Tibial nerve (tissue), 4 donors: ENCODE data around the gene IGF2. TPM values are rescaled to one million over a fixed set of nuclear protein-coding genes. Genes with fewer than 3 reads are reported as not detected.

Source experiments
- DNase-seq, 2 donors: peaks; one replicate each; pipeline ENCODE4 v3.0.0-alpha.2; 2019; ENCODE audit warnings: low spot score in 2 of 2
- H3K27ac ChIP-seq, 4 donors: fragments of 200-600 bp; sonication (generic) in 3 of 4; one replicate each; pipeline ENCODE4 v1.5.1; 2017 to 2019; ENCODE audit warnings: mild to moderate bottlenecking in 1 of 4
- H3K27me3 ChIP-seq, 2 donors: fragments of 200-600 bp; sonication (generic) in 1 of 2; one replicate each; pipeline versions ENCODE4 v1.5.1 to v1.6.0; 2017 to 2019
- H3K36me3 ChIP-seq, 3 donors: fragments of 200-600 bp; sonication (generic); one replicate each; pipeline ENCODE4 v1.5.1; 2018 to 2019
- H3K4me1 ChIP-seq, 4 donors: fragments of 200-600 bp; sonication (generic) in 3 of 4; one replicate each; pipeline ENCODE4 v1.5.1; 2017 to 2019
- H3K4me3 ChIP-seq, 4 donors: fragments of 200-600 bp; sonication (generic) in 3 of 4; one replicate each; pipeline ENCODE4 v1.5.1; 2017 to 2019; ENCODE audit warnings: mild to moderate bottlenecking in 1 of 4, moderate library complexity in 1 of 4
- H3K9me3 ChIP-seq, 4 donors: fragments of 200-600 bp; sonication (generic) in 3 of 4; one replicate each; pipeline ENCODE4 v1.5.1; 2017 to 2019
- EP300 ChIP-seq, 2 donors: sonication (generic); formaldehyde crosslinking; IDR thresholded peaks; one replicate each; pipeline ENCODE4 v1.6.1; 2017; ENCODE audit warnings: antibody characterized with exemption in 2 of 2, mild to moderate bottlenecking in 1 of 2
- POLR2A ChIP-seq, 2 donors: fragments of 450-650 bp; IDR thresholded peaks; one replicate each; pipeline ENCODE4 v1.6.1; 2017; ENCODE audit warnings: antibody characterized with exemption in 2 of 2, mild to moderate bottlenecking in 2 of 2, moderate library complexity in 2 of 2
- WGBS, 2 donors: methylation state at CpG; one replicate each; pipeline ENCODE4 v1.1.5; 2018; 5-methylcytosine and 5-hydroxymethylcytosine counted together
- total RNA-seq, 4 donors: library from RNA; depleted of rRNA; stranded (reverse); fragments of >200 nt; gene quantifications; one replicate each; pipeline ENCODE4 v1.1.0, GENCODE V29; 2016
- TF ChIP-seq, protein P1 (sequence below), 5 experiments: fragments of 200-600 bp in 3 of 5; fragments of 450-650 bp in 2 of 5; sonication (generic) in 3 of 5; IDR thresholded peaks; one replicate each; pipeline ENCODE4 v1.5.1; 2016 to 2019; ENCODE audit warnings: antibody characterized with exemption in 5 of 5, mild to moderate bottlenecking in 3 of 5, moderate library complexity in 2 of 5

IGF2 gene
- total RNA-seq, 4 donors from 2014 or later: 131 to 246 (median 173) TPM

DNA sequence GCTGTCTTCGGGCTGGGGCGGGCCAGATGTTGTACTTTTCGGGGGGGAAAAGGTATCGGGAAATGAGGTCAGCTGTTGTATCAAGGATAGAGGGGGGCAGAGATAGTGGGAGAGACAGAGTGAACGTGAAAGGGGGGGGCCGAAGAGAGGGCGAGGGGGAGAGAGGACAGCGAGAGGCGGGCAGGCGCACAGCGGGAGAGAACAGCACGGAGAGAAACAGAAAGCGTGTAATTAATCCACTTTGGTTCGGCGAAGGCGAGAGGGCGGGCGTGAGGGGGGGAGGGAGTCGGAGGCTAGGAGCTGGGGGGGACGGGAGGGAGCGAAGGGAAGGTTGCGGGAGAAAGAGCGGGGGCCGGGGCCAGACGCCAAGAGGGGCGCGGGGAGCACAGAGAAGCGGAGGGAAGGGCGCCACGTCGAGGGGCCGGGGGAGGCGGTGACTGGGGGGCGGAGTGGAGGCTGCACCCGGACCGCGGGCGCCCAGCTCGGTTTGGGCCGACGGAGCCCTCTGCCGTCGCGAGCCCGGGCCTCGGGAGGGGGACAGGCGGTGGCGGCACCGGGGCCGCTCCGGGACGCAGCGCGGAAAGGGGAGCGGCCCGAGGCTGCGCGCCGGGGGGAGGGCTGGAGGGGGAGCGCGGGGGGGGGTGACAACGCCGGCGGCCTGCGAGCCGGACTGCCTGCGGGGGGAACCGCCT lies 612 bp downstream of the IGF2 start:
- Histone ChIP-seq H3K27ac (peak overlapping the region in 1 of 4 donors; percentile 68), H3K27me3 (peaks cover 4 to 95% of the 10 kb centered on the region in 2 donors), H3K4me3 (peak overlapping the region; percentile 16 to 54 (median 26)), H3K9me3 (no peaks in the 10 kb centered on the region), H3K4me1 (peaks cover 0 to 40% (median 6%) of the 10 kb centered on the region in 4 donors), H3K36me3 (no peaks in the 10 kb centered on the region)
- 2 to 4% methylated on average over 30 to 54 of the region's 68 CpGs for WGBS, 2 donors
- no peak for TF ChIP-seq POLR2A (IDR thresholded peaks at IDR 0.05)
- TF ChIP-seq, protein P1, sequence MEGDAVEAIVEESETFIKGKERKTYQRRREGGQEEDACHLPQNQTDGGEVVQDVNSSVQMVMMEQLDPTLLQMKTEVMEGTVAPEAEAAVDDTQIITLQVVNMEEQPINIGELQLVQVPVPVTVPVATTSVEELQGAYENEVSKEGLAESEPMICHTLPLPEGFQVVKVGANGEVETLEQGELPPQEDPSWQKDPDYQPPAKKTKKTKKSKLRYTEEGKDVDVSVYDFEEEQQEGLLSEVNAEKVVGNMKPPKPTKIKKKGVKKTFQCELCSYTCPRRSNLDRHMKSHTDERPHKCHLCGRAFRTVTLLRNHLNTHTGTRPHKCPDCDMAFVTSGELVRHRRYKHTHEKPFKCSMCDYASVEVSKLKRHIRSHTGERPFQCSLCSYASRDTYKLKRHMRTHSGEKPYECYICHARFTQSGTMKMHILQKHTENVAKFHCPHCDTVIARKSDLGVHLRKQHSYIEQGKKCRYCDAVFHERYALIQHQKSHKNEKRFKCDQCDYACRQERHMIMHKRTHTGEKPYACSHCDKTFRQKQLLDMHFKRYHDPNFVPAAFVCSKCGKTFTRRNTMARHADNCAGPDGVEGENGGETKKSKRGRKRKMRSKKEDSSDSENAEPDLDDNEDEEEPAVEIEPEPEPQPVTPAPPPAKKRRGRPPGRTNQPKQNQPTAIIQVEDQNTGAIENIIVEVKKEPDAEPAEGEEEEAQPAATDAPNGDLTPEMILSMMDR (IDR thresholded peaks at IDR 0.05): no peak
- no peak for TF ChIP-seq EP300 (IDR thresholded peaks at IDR 0.05)
- DNase-seq: no peak

DNA sequence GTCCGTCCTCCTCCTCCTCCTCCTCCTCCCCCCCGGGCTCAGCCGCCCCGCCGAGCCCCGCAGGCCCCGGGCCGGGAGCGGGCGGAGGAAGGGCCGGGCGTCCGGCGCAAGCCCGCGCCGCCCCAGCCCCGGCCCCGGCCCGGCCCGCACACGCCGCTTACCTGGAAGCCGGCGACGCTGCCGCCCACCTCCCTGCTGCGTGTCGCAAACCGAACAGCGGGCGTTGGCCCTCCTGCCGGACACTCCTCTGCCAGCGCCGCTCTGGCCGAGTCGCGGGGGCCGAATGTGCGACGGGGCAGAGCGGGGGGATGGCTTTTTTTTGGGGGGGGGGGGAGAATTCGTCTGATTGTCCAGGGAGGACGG lies 1.1 kb downstream of the IGF2 start:
- Histone ChIP-seq H3K27ac (peak overlapping the region in 2 of 4 donors; percentile 20 to 68), H3K36me3 (no peaks in the 10 kb centered on the region), H3K4me3 (peak overlapping the region; percentile 18 to 54 (median 26)), H3K9me3 (no peaks in the 10 kb centered on the region), H3K27me3 (peaks cover 4 to 95% of the 10 kb centered on the region in 2 donors), H3K4me1 (peaks cover 0 to 36% (median 6%) of the 10 kb centered on the region in 4 donors)
- no peak for DNase-seq
- WGBS, 2 donors: 2% methylated on average over 11 to 25 of the region's 44 CpGs
- TF ChIP-seq, protein P1 (IDR thresholded peaks at IDR 0.05): no peak
- TF ChIP-seq POLR2A (IDR thresholded peaks at IDR 0.05): no peak
- no peak for TF ChIP-seq EP300 (IDR thresholded peaks at IDR 0.05)

DNA sequence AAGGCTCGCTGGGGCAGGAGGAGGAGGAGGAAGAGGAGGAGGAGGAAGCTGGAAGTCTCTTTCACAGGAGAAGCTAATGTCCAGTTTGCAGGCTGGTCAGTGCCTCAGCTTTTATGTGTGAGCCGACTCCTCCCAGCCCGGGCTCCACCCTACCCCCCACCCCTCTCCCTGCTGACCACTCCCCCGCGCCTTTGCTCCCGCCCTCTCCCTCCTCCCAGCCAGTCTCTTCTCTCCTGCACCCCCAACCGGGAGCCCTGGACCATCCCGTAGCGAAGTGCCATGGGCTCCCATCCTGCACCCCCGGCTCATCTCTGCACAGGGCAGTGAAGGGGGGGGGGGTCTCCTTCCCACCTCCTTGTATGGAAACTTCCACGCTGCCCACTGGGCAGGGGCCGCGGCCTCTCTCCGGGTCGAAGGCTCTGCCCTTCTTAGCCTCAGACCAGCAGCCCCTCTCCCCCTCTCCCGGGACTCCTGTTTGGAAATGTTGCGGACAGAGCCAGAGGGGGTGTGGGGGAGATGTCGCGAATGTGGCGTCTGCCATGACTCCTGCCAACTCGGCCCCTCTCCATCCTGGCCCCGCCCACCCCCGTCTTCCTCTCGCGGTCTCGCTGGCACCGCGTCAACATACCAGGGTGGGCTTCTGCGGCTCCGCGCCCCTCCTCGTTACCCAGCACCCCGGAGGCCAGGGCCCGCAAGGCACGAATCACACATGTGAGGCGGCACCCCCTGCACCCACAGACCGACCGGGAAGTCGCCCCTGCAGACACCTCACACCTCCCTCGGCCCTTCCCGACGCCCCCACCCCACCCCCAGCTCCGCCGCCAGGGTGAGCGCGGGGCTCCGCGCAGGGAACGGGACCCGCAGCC lies 1.8 kb downstream of the IGF2 start:
- TF ChIP-seq EP300 (IDR thresholded peaks at IDR 0.05) (peak in 1 of 2 donors; percentile 12), POLR2A (IDR thresholded peaks at IDR 0.05) (no peak)
- peak; percentile 37 to 59 for DNase-seq
- WGBS, 2 donors: 1 to 3% methylated on average over 33 to 38 of the region's 50 CpGs
- no peaks in the 10 kb centered on the region for H3K36me3 ChIP-seq
- H3K4me1 ChIP-seq: peaks cover 0 to 41% (median 6%) of the 10 kb centered on the region in 4 donors
- H3K4me3 ChIP-seq: peak overlapping the region; percentile 18 to 54 (median 25)
- H3K27ac ChIP-seq: peak overlapping the region in 2 of 4 donors; percentile 20 to 68
- no peaks in the 10 kb centered on the region for H3K9me3 ChIP-seq
- peaks cover 4 to 95% of the 10 kb centered on the region in 2 donors for H3K27me3 ChIP-seq

DNA sequence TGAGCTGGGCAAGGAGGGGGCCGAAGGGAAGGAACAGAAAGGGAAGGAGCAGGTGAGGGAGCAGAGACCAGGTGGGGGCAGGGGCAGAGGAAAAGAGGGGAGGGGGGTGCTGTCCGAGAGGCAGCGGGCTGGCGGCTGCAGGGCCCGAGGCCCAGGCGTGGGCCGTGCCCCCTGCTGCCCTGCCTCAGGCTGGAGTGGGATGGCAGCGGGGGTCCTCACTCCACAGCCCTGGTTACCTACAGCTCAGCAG lies 2.3 kb downstream of the IGF2 start:
- 23 to 34% methylated on average over 8 of the region's 8 CpGs for WGBS, 2 donors
- H3K36me3 ChIP-seq: no peaks in the 10 kb centered on the region
- H3K4me3 ChIP-seq: peak overlapping the region in 2 of 4 donors; percentile 16 to 54

DNA sequence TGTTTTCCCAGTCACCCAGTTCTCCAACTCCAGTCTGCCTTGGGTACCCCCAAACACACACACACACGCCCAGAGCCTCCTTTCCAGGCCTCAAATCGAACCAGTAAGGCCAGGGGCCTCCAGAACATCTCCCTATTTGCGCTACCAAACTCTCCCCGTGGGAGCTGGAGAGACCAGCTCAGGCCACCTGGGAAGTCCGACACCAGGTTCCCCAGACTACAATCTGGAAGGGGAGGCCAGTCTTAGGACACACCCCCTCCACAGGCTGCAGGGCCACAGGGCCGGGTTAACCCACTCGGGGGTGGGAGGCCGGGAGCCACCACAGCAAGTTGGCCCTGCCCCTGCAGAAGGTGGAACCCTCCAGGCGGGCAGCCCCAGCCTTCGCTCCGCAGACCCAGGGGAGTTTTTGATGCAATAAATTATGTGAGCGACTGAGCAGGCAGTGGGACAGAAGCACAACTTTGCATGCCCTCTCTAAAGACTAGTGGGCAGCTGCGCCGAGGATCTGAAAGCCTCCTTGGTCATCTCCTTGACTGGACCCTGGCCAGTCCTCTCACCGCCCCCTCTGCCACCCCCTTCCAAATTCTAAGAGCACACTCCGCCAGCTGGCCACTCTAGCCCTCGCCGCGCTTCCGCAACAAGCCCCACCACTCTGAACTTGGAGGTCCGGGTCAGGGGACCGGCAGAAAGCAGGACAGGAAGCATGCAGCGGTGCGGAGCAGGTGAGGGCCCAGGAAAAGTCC lies 2.8 kb downstream of the IGF2 start:
- H3K9me3 ChIP-seq: no peaks in the 10 kb centered on the region
- WGBS, 2 donors: 65 to 67% methylated on average over 19 to 24 of the region's 24 CpGs
- TF ChIP-seq POLR2A (IDR thresholded peaks at IDR 0.05): no peak
- TF ChIP-seq, protein P1 (IDR thresholded peaks at IDR 0.05): no peak
- TF ChIP-seq EP300 (IDR thresholded peaks at IDR 0.05): no peak
- no peak overlapping the region for H3K27ac ChIP-seq
- H3K36me3 ChIP-seq: no peaks in the 10 kb centered on the region
- H3K27me3 ChIP-seq: peaks cover 2 to 88% of the 10 kb centered on the region in 2 donors
- peaks cover 0 to 41% (median 6%) of the 10 kb centered on the region in 4 donors for H3K4me1 ChIP-seq
- no peak for DNase-seq
- H3K4me3 ChIP-seq: peak overlapping the region in 2 of 4 donors; percentile 5 to 54

More for the DNA sequence above, 2.3 kb downstream of the IGF2 start:
- H3K9me3 ChIP-seq: no peaks in the 10 kb centered on the region
- no peak overlapping the region for H3K27ac ChIP-seq
- peaks cover 0 to 41% (median 6%) of the 10 kb centered on the region in 4 donors for H3K4me1 ChIP-seq
- H3K27me3 ChIP-seq: peaks cover 4 to 93% of the 10 kb centered on the region in 2 donors
- TF ChIP-seq EP300 (IDR thresholded peaks at IDR 0.05) (no peak), POLR2A (IDR thresholded peaks at IDR 0.05) (no peak)
- TF ChIP-seq, protein P1 (IDR thresholded peaks at IDR 0.05): no peak
- DNase-seq: no peak
